Measurements from ENCODE around the gene ITIH3. TPM values are rescaled to one million over a fixed set of nuclear protein-coding genes. Genes with fewer than 3 reads are reported as not detected.

The ITIH3 gene
- total RNA-seq, 1 donor from 2014 or later: 48.2 TPM

- no peak for DNase-seq (ENCODE audit: low spot score)
These were observed 34.9 kb downstream of the ITIH3 start for GRCh38 chr3:52829482-52829881.

GRCh38 chr3:52829906-52830463 is 35.4 kb downstream of the ITIH3 start:
- no peak for DNase-seq (ENCODE audit: low spot score)

DNA sequence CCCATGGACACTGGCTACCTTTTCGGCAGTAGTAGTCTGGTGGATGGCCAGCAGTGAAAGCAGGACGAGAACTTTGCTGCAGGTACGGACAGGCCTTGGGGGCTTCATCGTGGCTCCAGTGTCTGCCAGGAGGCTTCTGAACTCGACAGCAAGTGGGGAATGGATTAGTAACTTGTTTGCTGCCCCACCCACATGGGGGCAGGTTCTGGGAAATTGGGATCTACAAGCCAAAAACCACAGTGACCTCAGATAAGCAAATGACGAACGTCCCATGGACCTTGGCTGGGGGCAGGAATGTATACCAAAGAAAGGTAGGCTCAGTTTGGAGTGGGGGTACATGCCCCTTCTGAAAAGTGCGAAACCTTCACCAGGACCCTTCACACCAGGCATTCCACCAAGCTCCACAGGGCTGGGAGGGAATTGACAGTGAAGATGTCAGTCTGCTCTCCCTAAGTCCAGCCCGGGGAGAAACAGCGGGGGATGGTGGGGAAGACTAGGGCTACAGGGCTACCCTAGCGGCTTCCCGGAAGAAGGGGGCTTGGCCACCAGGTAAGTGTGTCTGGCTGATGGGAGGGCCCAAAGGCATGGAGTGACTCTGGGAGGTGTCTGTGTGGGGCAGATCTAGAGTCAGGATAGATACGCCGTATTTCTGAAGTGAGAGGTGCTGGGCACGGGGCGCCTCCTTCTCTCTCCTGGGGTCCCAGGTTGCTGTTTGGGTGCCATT is 36.1 kb downstream of the ITIH3 start, which contains the start of gene ITIH4:
TSS of gene ITIH4 (minus strand) at position 138 of the 724 bp plus-strand sequence. CDS start at position 108, 30 bp downstream.
- no peak for DNase-seq (ENCODE audit: low spot score)

GRCh38 chr3:52831500-52832301 is 37.1 kb downstream of the ITIH3 start:
- DNase-seq (ENCODE audit: low spot score): peak; percentile 44

DNA sequence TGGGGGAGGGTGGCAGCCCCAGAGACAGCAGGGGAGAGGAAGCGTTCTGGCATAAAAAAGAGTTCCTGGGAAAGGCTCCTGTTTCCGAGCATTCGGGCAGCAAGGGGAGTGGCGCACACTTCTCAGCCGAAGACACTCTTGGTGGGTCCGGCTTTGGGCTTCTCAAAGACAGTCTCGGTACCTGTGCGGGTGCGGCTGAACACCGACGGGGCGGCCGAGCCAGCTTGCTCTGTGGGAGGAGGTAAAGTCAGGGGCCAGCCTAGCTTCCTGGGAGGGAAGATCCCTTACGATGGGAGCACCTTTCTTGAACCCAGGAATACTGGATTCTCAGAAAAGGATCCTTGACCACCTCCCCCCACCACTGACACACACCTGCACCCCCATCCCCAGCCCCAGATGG is 38.6 kb downstream of the ITIH3 start:
- no peak for DNase-seq (ENCODE audit: low spot score)

- DNase-seq (ENCODE audit: low spot score): peak; percentile 36
These were observed 40.4 kb downstream of the ITIH3 start, which contains the start of gene MUSTN1 for GRCh38 chr3:52834871-52835501. Gene MUSTN1, minus strand, starts transcription at chr3:52835019. Its CDS starts 71 bp downstream, at chr3:52834948.

GRCh38 chr3:52835766-52836470 is 41.3 kb downstream of the ITIH3 start:
- no peak for DNase-seq (ENCODE audit: low spot score)

DNA sequence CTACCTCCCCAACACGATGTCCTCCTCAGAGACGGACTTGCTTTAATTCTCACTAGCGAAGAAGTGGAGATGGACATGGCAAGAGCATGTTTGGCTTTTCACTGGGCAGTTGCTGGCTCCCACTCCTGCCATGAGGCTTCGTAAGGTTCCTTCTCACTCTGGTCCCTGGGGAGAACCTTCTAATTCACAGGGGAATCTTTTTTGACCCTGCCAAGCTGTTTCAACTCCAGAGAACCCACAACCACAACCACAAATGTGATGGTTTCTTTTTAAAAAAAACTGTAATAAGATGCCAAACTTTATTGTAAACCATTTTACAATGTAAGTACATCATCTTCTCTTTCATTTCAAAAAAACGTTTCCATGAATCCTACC is 41.9 kb downstream of the ITIH3 start:
- DNase-seq (ENCODE audit: low spot score): no peak

DNA sequence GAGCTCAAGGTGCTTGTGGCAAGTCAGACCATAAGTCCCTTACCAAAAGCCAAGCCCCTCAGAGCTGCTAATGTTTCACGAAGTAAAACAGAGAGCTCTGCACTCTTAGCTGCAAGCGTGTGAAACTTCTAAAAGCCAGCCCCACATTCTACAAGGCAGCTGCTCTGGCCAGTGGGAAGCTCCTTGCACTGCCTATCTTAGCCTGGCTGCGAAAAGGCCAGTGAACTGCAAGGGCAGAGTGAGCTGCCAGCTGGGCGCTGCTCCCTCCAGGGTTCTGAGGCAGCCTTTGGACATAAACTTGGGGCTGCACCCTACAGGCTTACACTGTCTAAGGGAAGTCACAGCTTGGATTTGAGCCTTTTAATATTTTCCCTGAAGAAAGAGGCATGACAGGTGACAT is 42.4 kb downstream of the ITIH3 start:
- DNase-seq (ENCODE audit: low spot score): no peak

- no peak for DNase-seq (ENCODE audit: low spot score)
These were observed 44.1 kb downstream of the ITIH3 start for GRCh38 chr3:52838561-52839267.

GRCh38 chr3:52839268-52839575 is 44.6 kb downstream of the ITIH3 start:
- DNase-seq (ENCODE audit: low spot score): no peak

GRCh38 chr3:52839892-52840545 is 45.4 kb downstream of the ITIH3 start:
- DNase-seq (ENCODE audit: low spot score): no peak

GRCh38 chr3:52841211-52841980 is 46.8 kb downstream of the ITIH3 start:
- DNase-seq (ENCODE audit: low spot score): no peak

DNA sequence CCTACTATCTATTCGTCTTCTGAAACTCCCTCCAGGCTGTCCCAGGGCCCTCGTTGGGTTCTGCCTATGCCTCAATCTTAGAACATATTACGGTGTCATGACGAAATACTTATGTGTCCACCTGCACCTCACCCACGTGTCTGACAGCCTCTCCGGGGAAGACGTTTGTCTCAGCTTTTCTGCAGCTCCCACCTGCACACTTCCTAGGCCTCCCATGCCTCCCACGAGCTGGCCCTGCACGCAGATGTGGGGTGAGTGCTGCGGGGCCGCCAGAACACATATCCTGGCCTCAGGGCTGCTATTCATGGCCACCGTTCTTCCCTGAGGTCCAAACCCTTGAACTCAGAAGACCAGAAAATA is 47.4 kb downstream of the ITIH3 start:
- DNase-seq (ENCODE audit: low spot score): no peak

DNA sequence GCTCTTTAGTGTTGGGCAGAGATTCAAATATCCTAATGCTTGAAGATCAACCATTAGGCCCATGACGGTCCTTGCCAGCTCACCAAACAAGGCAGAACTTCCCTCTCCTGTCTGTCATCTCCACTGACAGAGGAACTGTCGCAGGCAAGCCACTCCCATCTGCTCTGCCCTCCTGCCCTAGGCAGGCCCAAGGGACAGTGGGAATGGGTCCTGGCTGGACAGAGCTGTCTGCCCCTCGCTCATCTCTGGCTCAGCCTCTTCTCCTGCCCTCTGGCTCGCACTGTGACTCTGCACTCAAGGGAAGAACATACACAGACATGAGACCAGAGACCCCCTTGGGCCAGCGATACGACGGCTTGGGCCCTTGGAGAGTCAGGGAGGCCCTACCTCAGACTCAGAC is 47.8 kb downstream of the ITIH3 start:
- no peak for DNase-seq (ENCODE audit: low spot score)

GRCh38 chr3:52843108-52843865 is 48.7 kb downstream of the ITIH3 start:
- no peak for DNase-seq (ENCODE audit: low spot score)

DNA sequence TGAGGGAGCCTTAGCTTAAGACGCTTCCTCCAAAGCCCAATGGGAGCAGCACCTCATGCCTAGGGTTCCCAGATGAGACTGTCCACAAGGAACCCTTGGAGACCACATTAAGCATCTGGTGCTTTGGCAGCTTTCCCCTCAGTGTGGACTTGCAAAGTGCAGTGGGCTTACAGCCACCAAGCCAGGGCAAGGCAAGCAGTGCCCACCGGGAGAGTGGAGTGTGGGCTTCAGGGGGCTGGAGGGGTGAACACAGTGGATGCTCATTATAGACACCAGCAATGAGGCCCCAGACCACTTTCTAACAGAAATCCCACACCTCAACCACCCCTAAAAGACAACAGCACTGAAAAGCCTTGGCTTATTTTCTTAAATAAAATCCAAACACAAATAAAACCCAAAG is 49.3 kb downstream of the ITIH3 start:
- no peak for DNase-seq (ENCODE audit: low spot score)

- no peak for DNase-seq (ENCODE audit: low spot score)
These were observed 49.8 kb downstream of the ITIH3 start for GRCh38 chr3:52844290-52844975.
